ENCODE results near the gene CENATAC. TPM values are rescaled to one million over a fixed set of nuclear protein-coding genes. Genes with fewer than 3 reads are reported as not detected.

The CENATAC gene
- total and polyA plus RNA-seq, 2 experiments from 2014 or later = 31.7 to 34.5 TPM

- TF ChIP-seq CTCF (conservative IDR thresholded peaks at IDR 0.05; ENCODE audit: low read depth in 2 of 2) (no peak), NANOG (IDR thresholded peaks at IDR 0.05; ENCODE audit: borderline replicate concordance) (no peak), ZNF331 (CRISPR knock-in tag; IDR thresholded peaks at IDR 0.05; ENCODE audit: low read depth) (no peak), ETS1 (IDR thresholded peaks at IDR 0.05) (no peak)
Measured at GRCh38 chr11:119000906-119001305, 3.0 kb downstream of the CENATAC start (continued).

GRCh38 chr11:119006656-119007055 is 8.7 kb downstream of the CENATAC start:
- Histone ChIP-seq H3K9me2 (ENCODE audit: insufficient read depth) (no peaks in the 10 kb centered on the region), H3F3A (replicated peaks; ENCODE audit: low read depth) (peaks cover 7% of the 10 kb centered on the region; the same call in 1 of the 2 replicates), H3K27me3 (ENCODE audit: insufficient read depth) (no peaks in the 10 kb centered on the region), H3K27ac (ENCODE audit: low read depth) (no peak overlapping the region), H3K4me1 (ENCODE audit: insufficient read depth) (no peaks in the 10 kb centered on the region), H3K4me3 (no peak overlapping the region), H3K4me2 (no peak overlapping the region), H3K79me2 (replicated peaks; ENCODE audit: insufficient read depth) (peaks cover 4% of the 10 kb centered on the region), H2AFZ (no peak overlapping the region), H3K36me3 (ENCODE audit: insufficient read depth) (peaks cover 12% of the 10 kb centered on the region), H4K20me1 (replicated peaks; ENCODE audit: insufficient read depth) (no peaks in the 10 kb centered on the region; the same call in 1 of the 2 replicates)
- no peak for DNase-seq (ENCODE audit: low spot score)
- no peak for TF ChIP-seq JUNB (IDR thresholded peaks at IDR 0.05; ENCODE audit: unreplicated experiment)
- no peak for TF ChIP-seq EZH2phosphoT487 (IDR thresholded peaks at IDR 0.05; ENCODE audit: unreplicated experiment)
- Mint-ChIP-seq H3K9me3 (no peaks in the 10 kb centered on the region), H3K4me1 (no peaks in the 10 kb centered on the region), H3K27ac (peak overlapping the region; percentile 32; the same call in 1 of the 2 replicates), H3K36me3 (ENCODE audit: low read depth) (peaks cover 59% of the 10 kb centered on the region), H3K27me3 (ENCODE audit: insufficient read depth, low read depth, poor library complexity) (peaks cover 2% of the 10 kb centered on the region), H3K4me3 (no peak overlapping the region)
- no peak for ATAC-seq

DNA sequence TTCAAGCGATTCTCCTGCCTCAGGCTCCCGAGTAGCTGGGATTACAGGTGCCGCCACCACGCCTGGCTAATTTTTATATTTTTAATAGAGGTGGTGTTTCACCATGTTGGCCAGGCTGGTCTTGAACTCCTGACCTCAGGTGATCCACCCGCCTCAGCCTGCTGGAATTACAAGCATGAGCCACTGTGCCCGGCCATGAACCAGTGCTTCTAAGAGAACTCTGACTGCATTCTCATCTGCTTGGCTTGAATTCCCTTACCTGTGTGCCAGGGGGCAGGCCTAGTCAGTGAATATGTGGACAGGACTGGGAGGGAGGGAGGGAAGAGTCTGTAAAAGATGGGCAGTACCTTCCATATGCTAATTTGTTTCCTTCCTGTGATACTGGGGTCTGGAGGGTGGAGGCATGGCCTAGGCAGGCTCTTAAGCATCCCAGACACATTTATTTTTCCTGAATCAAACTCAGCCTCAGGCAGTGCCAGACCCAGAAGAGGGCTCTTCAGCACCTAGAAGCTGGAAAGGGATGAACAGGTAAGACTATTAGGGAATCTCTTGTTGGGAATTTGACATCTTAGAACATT is 13.6 kb downstream of the CENATAC start:
- Mint-ChIP-seq H3K27ac (peak overlapping the region; percentile 56; the same call in 1 of the 2 replicates), H3K4me1 (no peaks in the 10 kb centered on the region; the same call in 2 of the 3 replicates), H3K9me3 (no peaks in the 10 kb centered on the region; the same call in 2 of the 3 replicates), H3K27me3 (ENCODE audit: insufficient read depth, low read depth, poor library complexity) (peaks cover 2% of the 10 kb centered on the region), H3K4me3 (no peak overlapping the region), H3K36me3 (ENCODE audit: low read depth) (peaks cover 77% of the 10 kb centered on the region)
- ATAC-seq (peak; percentile 12; the same call in 1 of the 3 replicates), DNase-seq (ENCODE audit: low spot score) (peak; percentile 17)
- H3K27ac ChIP-seq (ENCODE audit: low read depth) = peak overlapping the region; percentile 78
- H3K36me3 ChIP-seq (ENCODE audit: insufficient read depth) = peaks cover 44% of the 10 kb centered on the region
- H2AFZ ChIP-seq = no peak overlapping the region
- H3K27me3 ChIP-seq (ENCODE audit: insufficient read depth) = no peaks in the 10 kb centered on the region
- no peak overlapping the region for H3K4me2 ChIP-seq
- H3K9me2 ChIP-seq (ENCODE audit: insufficient read depth) = no peaks in the 10 kb centered on the region
- peaks cover 1% of the 10 kb centered on the region; the same call in 1 of the 2 replicates for H3K4me1 ChIP-seq (ENCODE audit: insufficient read depth)
- no peak overlapping the region for H3K4me3 ChIP-seq
- peaks cover 11% of the 10 kb centered on the region for H3K79me2 ChIP-seq (replicated peaks; ENCODE audit: insufficient read depth)
- H4K20me1 ChIP-seq (replicated peaks; ENCODE audit: insufficient read depth) = peaks cover 21% of the 10 kb centered on the region
- H3F3A ChIP-seq (replicated peaks; ENCODE audit: low read depth) = peaks cover 52% of the 10 kb centered on the region
- TF ChIP-seq CTCF (conservative IDR thresholded peaks at IDR 0.05; ENCODE audit: low read depth in 2 of 2) = peak in 1 of 2 experiments; percentile 9; a peak in 1 of 4 replicates
- TF ChIP-seq CREB1 (CRISPR knock-in tag; IDR thresholded peaks at IDR 0.05; ENCODE audit: low read depth) = no peak

All from GM23338 (cell line).